ENCODE measurements around the gene OSR1. TPM values are rescaled to one million over a fixed set of nuclear protein-coding genes. Genes with fewer than 3 reads are reported as not detected.
"Not testable (repeated sequence)": the region's sequence is repeated elsewhere in the genome, so short reads cannot be mapped to it uniquely, and the experiment has no call there.

Gene OSR1
- total RNA-seq (not detected), polyA plus RNA-seq (not detected)

GRCh38 chr2:19358242-19359020, at the start of gene OSR1:
TSS of gene OSR1 (minus strand) at chr2:19358623. CDS start at chr2:19353805, 4,818 bp downstream.
- peak within 1 kb of the TSS; percentile 53 to 81 (median 72) for H3K4me3 Mint-ChIP-seq

GRCh38 chr2:19403785-19404184, 45.4 kb upstream of the OSR1 start:
- Histone ChIP-seq H3K4me1 (ENCODE audit: insufficient read depth, low read length) (no peaks in the 10 kb centered on the region), H3K36me3 (ENCODE audit: insufficient read depth, low read length) (no peaks in the 10 kb centered on the region), H3K27me3 (ENCODE audit: insufficient read depth, low read length, poor library complexity, severe bottlenecking) (no peaks in the 10 kb centered on the region), H3K9me3 (ENCODE audit: low read length) (no peaks in the 10 kb centered on the region), H3K27ac (ENCODE audit: low read depth, low read length) (no peak overlapping the region), H3K4me3 (ENCODE audit: low read length) (no peak overlapping the region)
- Mint-ChIP-seq H3K9me3 (no peaks in the 10 kb centered on the region), H3K27ac (no peak overlapping the region), H3K27me3 (peaks cover 5 to 37% of the 10 kb centered on the region in 2 donors), H3K4me3 (no peak overlapping the region), H3K36me3 (no peaks in the 10 kb centered on the region), H3K4me1 (no peaks in the 10 kb centered on the region)
- POLR2A ChIA-PET, result no interaction called here
- no peak for DNase-seq
- CTCF ChIA-PET, result no interaction called here

More at GRCh38 chr2:19358242-19359020, at the start of gene OSR1:
- Histone ChIP-seq H3K4me3 (ENCODE audit: low read length) (no peak within 1 kb of the TSS), H3K9me3 (ENCODE audit: low read length) (no peaks in the 10 kb centered on the region), H3K4me1 (ENCODE audit: insufficient read depth, low read length) (peaks cover 46% of the 10 kb centered on the region), H3K27me3 (ENCODE audit: insufficient read depth, low read length, poor library complexity, severe bottlenecking) (peaks cover 70% of the 10 kb centered on the region), H3K36me3 (ENCODE audit: insufficient read depth, low read length) (no peaks in the 10 kb centered on the region), H3K27ac (ENCODE audit: low read depth, low read length) (no peak within 1 kb of the TSS)
- Mint-ChIP-seq H3K27ac (peak within 1 kb of the TSS in 2 of 8 donors; percentile 33 to 65), H3K27me3 (peaks cover 76% of the 10 kb centered on the region in 2 donors), H3K36me3 (peaks cover 0 to 9% (median 0%) of the 10 kb centered on the region in 3 donors), H3K9me3 (peaks cover 0 to 3% (median 0%) of the 10 kb centered on the region in 5 donors), H3K4me1 (peaks cover 48 to 67% (median 48%) of the 10 kb centered on the region in 3 donors)
- CTCF ChIA-PET, result interaction anchor here (4.2 kb wide), 1 partner anchor 10 kb away, joined by 28 read pairs; no protein-coding TSS in a partner anchor
- DNase-seq, result no peak
- POLR2A ChIA-PET, result interaction anchor here (0.8 kb wide), 1 partner anchor 798 kb away, joined by 3 read pairs; no protein-coding TSS in a partner anchor

- Mint-ChIP-seq H3K36me3 (no peaks in the 10 kb centered on the region), H3K4me1 (no peaks in the 10 kb centered on the region), H3K9me3 (peaks cover 0 to 4% (median 0%) of the 10 kb centered on the region in 5 donors), H3K4me3 (no peak overlapping the region), H3K27me3 (peaks cover 20 to 55% of the 10 kb centered on the region in 2 donors), H3K27ac (no peak overlapping the region)
- H3K4me1 ChIP-seq (ENCODE audit: insufficient read depth, low read length), result no peaks in the 10 kb centered on the region
- DNase-seq, result no peak
- H3K9me3 ChIP-seq (ENCODE audit: low read length), result no peaks in the 10 kb centered on the region
- no peak overlapping the region for H3K4me3 ChIP-seq (ENCODE audit: low read length)
- POLR2A ChIA-PET, result no interaction called here
- no peak overlapping the region for H3K27ac ChIP-seq (ENCODE audit: low read depth, low read length)
- H3K27me3 ChIP-seq (ENCODE audit: insufficient read depth, low read length, poor library complexity, severe bottlenecking), result no peaks in the 10 kb centered on the region
- H3K36me3 ChIP-seq (ENCODE audit: insufficient read depth, low read length), result no peaks in the 10 kb centered on the region
- CTCF ChIA-PET, result no interaction called here
Observed at GRCh38 chr2:19392191-19392590, 33.8 kb upstream of the OSR1 start.

- peaks cover 20 to 51% of the 10 kb centered on the region in 2 donors for H3K27me3 Mint-ChIP-seq
- POLR2A ChIA-PET; H3K36me3 Mint-ChIP-seq; H3K27ac Mint-ChIP-seq; H3K4me3 Mint-ChIP-seq; H3K27ac ChIP-seq (ENCODE audit: low read depth, low read length); H3K36me3 ChIP-seq (ENCODE audit: insufficient read depth, low read length); H3K4me1 ChIP-seq (ENCODE audit: insufficient read depth, low read length); H3K4me1 Mint-ChIP-seq; DNase-seq; CTCF ChIA-PET; H3K27me3 ChIP-seq (ENCODE audit: insufficient read depth, low read length, poor library complexity, severe bottlenecking); H3K9me3 Mint-ChIP-seq; H3K4me3 ChIP-seq (ENCODE audit: low read length); H3K9me3 ChIP-seq (ENCODE audit: low read length): not testable (repeated sequence)
Observed at GRCh38 chr2:19389469-19389868, 31.0 kb upstream of the OSR1 start.

GRCh38 chr2:19380532-19380931, 22.1 kb upstream of the OSR1 start:
- peaks cover 4% of the 10 kb centered on the region for H3K27me3 ChIP-seq (ENCODE audit: insufficient read depth, low read length, poor library complexity, severe bottlenecking)
- ChIA-PET POLR2A (no interaction called here), CTCF (no interaction called here)
- Mint-ChIP-seq H3K4me3 (no peak overlapping the region), H3K36me3 (no peaks in the 10 kb centered on the region), H3K4me1 (no peaks in the 10 kb centered on the region), H3K27me3 (peaks cover 5 to 51% of the 10 kb centered on the region in 2 donors), H3K9me3 (peaks cover 0 to 4% (median 0%) of the 10 kb centered on the region in 5 donors), H3K27ac (no peak overlapping the region)
- no peak overlapping the region for H3K27ac ChIP-seq (ENCODE audit: low read depth, low read length)
- no peak overlapping the region for H3K4me3 ChIP-seq (ENCODE audit: low read length)
- H3K4me1 ChIP-seq (ENCODE audit: insufficient read depth, low read length), result no peaks in the 10 kb centered on the region
- H3K36me3 ChIP-seq (ENCODE audit: insufficient read depth, low read length), result no peaks in the 10 kb centered on the region
- no peak for DNase-seq
- H3K9me3 ChIP-seq (ENCODE audit: low read length), result no peaks in the 10 kb centered on the region

- Mint-ChIP-seq H3K27ac (no peak overlapping the region), H3K4me3 (no peak overlapping the region), H3K4me1 (no peaks in the 10 kb centered on the region), H3K36me3 (no peaks in the 10 kb centered on the region), H3K9me3 (no peaks in the 10 kb centered on the region), H3K27me3 (peaks cover 7 to 54% of the 10 kb centered on the region in 2 donors)
- POLR2A ChIA-PET, result no interaction called here
- no peaks in the 10 kb centered on the region for H3K9me3 ChIP-seq (ENCODE audit: low read length)
- H3K4me1 ChIP-seq (ENCODE audit: insufficient read depth, low read length), result no peaks in the 10 kb centered on the region
- no peak overlapping the region for H3K4me3 ChIP-seq (ENCODE audit: low read length)
- DNase-seq, result no peak
- CTCF ChIA-PET, result no interaction called here
- no peak overlapping the region for H3K27ac ChIP-seq (ENCODE audit: low read depth, low read length)
- H3K27me3 ChIP-seq (ENCODE audit: insufficient read depth, low read length, poor library complexity, severe bottlenecking), result peaks cover 4% of the 10 kb centered on the region
- H3K36me3 ChIP-seq (ENCODE audit: insufficient read depth, low read length), result no peaks in the 10 kb centered on the region
Observed at GRCh38 chr2:19378939-19379338, 20.5 kb upstream of the OSR1 start.

- CTCF ChIA-PET, result interaction anchor here (0.7 to 0.9 kb wide), 2 partner anchors 27 to 627 kb away, joined by 3 to 4 read pairs; no protein-coding TSS in a partner anchor
Observed at GRCh38 chr2:19377717-19378116, 19.3 kb upstream of the OSR1 start.

GRCh38 chr2:19373352-19373751, 14.9 kb upstream of the OSR1 start:
- Histone ChIP-seq H3K36me3 (ENCODE audit: insufficient read depth, low read length) (no peaks in the 10 kb centered on the region), H3K4me3 (ENCODE audit: low read length) (no peak overlapping the region), H3K4me1 (ENCODE audit: insufficient read depth, low read length) (no peaks in the 10 kb centered on the region), H3K27ac (ENCODE audit: low read depth, low read length) (no peak overlapping the region), H3K27me3 (ENCODE audit: insufficient read depth, low read length, poor library complexity, severe bottlenecking) (no peaks in the 10 kb centered on the region), H3K9me3 (ENCODE audit: low read length) (no peaks in the 10 kb centered on the region)
- Mint-ChIP-seq H3K9me3 (no peaks in the 10 kb centered on the region), H3K27ac (no peak overlapping the region), H3K4me3 (no peak overlapping the region), H3K27me3 (peaks cover 6 to 50% of the 10 kb centered on the region in 2 donors), H3K4me1 (no peaks in the 10 kb centered on the region), H3K36me3 (no peaks in the 10 kb centered on the region)
- CTCF ChIA-PET, result no interaction called here
- no peak for DNase-seq
- POLR2A ChIA-PET, result no interaction called here

More at GRCh38 chr2:19377717-19378116, 19.3 kb upstream of the OSR1 start:
- H3K27ac ChIP-seq (ENCODE audit: low read depth, low read length), result no peak overlapping the region
- no peaks in the 10 kb centered on the region for H3K9me3 Mint-ChIP-seq
- H3K4me1 Mint-ChIP-seq, result no peaks in the 10 kb centered on the region
- peaks cover 7 to 53% of the 10 kb centered on the region in 2 donors for H3K27me3 Mint-ChIP-seq
- no peaks in the 10 kb centered on the region for H3K4me1 ChIP-seq (ENCODE audit: insufficient read depth, low read length)
- no peaks in the 10 kb centered on the region for H3K9me3 ChIP-seq (ENCODE audit: low read length)
- H3K4me3 Mint-ChIP-seq, result no peak overlapping the region
- no peaks in the 10 kb centered on the region for H3K36me3 ChIP-seq (ENCODE audit: insufficient read depth, low read length)
- no peak for DNase-seq
- POLR2A ChIA-PET, result no interaction called here
- H3K27me3 ChIP-seq (ENCODE audit: insufficient read depth, low read length, poor library complexity, severe bottlenecking), result peaks cover 4% of the 10 kb centered on the region
- no peaks in the 10 kb centered on the region for H3K36me3 Mint-ChIP-seq
- H3K4me3 ChIP-seq (ENCODE audit: low read length), result no peak overlapping the region
- H3K27ac Mint-ChIP-seq, result no peak overlapping the region

Measured in CD8-positive, alpha-beta memory T cell (primary cell).